ENCODE results near the gene VTI1A.

GRCh38 chr10:112433136-112433535, 13.9 kb upstream of the VTI1A start:
- TF ChIP-seq, protein P1, sequence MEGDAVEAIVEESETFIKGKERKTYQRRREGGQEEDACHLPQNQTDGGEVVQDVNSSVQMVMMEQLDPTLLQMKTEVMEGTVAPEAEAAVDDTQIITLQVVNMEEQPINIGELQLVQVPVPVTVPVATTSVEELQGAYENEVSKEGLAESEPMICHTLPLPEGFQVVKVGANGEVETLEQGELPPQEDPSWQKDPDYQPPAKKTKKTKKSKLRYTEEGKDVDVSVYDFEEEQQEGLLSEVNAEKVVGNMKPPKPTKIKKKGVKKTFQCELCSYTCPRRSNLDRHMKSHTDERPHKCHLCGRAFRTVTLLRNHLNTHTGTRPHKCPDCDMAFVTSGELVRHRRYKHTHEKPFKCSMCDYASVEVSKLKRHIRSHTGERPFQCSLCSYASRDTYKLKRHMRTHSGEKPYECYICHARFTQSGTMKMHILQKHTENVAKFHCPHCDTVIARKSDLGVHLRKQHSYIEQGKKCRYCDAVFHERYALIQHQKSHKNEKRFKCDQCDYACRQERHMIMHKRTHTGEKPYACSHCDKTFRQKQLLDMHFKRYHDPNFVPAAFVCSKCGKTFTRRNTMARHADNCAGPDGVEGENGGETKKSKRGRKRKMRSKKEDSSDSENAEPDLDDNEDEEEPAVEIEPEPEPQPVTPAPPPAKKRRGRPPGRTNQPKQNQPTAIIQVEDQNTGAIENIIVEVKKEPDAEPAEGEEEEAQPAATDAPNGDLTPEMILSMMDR (conservative IDR thresholded peaks at IDR 0.05; ENCODE audit: low read length), result no peak
- TF ChIP-seq EZH2phosphoT487 (IDR thresholded peaks at IDR 0.05; ENCODE audit: borderline replicate concordance), result no peak

Data from Loucy (cell line).